Peyer's patch (tissue), 4 donors: ENCODE results near the gene PTPN12.

Experiments
- POLR2A ChIP-seq, 2 donors: fragments of 450-650 bp; IDR thresholded peaks; one replicate each; pipeline ENCODE4 v1.5.1; 2017; ENCODE audit warnings: antibody characterized with exemption in 2 of 2, mild to moderate bottlenecking in 2 of 2, moderate library complexity in 2 of 2
- TF ChIP-seq, protein P1 (sequence below), 6 experiments: fragments of 450-650 bp in 4 of 6; fragments of 200-600 bp in 2 of 6; sonication (generic) in 1 of 6; IDR thresholded peaks; one replicate each; pipeline ENCODE4 v1.5.1; 2017 to 2019; ENCODE audit warnings: antibody characterized with exemption in 6 of 6, mild to moderate bottlenecking in 3 of 6, moderate library complexity in 1 of 6

DNA sequence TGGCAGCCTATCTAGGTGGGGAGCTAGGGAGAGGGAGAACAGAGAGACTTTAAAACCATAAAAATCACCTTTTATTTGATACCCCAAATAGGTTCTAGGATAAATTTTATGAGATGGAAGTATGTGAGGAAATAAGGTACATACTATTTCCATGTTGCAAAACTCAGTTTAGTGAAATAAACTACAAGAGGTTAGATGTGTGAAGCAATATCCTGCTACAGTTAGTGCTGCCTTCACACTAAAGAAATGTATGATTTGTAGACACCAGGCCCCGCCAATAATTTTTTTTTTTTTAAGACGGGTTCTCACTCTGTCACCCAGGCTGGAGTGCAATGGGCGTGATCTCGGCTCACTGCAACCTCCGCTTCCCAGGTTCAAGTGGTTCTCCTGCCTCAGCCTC is 124.7 kb downstream of the PTPN12 start:
- TF ChIP-seq, protein P1, sequence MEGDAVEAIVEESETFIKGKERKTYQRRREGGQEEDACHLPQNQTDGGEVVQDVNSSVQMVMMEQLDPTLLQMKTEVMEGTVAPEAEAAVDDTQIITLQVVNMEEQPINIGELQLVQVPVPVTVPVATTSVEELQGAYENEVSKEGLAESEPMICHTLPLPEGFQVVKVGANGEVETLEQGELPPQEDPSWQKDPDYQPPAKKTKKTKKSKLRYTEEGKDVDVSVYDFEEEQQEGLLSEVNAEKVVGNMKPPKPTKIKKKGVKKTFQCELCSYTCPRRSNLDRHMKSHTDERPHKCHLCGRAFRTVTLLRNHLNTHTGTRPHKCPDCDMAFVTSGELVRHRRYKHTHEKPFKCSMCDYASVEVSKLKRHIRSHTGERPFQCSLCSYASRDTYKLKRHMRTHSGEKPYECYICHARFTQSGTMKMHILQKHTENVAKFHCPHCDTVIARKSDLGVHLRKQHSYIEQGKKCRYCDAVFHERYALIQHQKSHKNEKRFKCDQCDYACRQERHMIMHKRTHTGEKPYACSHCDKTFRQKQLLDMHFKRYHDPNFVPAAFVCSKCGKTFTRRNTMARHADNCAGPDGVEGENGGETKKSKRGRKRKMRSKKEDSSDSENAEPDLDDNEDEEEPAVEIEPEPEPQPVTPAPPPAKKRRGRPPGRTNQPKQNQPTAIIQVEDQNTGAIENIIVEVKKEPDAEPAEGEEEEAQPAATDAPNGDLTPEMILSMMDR (IDR thresholded peaks at IDR 0.05), result no peak
- no peak for TF ChIP-seq POLR2A (IDR thresholded peaks at IDR 0.05)
